WI38 (cell line): ENCODE measurements around the gene NRG3.

Source experiments
- H3K4me3 ChIP-seq: 2 replicates; pipeline ENCODE4 v1.5.1; 2011; ENCODE audit warnings: low read depth, mild to moderate bottlenecking, control low read depth, low read length
- TF ChIP-seq, protein P1 (sequence below): IDR thresholded peaks from 2 replicates; pipeline ENCODE4 v1.5.1; 2012; ENCODE audit warnings: low read depth, mild to moderate bottlenecking, control low read depth, low read length

The NRG3 gene

DNA sequence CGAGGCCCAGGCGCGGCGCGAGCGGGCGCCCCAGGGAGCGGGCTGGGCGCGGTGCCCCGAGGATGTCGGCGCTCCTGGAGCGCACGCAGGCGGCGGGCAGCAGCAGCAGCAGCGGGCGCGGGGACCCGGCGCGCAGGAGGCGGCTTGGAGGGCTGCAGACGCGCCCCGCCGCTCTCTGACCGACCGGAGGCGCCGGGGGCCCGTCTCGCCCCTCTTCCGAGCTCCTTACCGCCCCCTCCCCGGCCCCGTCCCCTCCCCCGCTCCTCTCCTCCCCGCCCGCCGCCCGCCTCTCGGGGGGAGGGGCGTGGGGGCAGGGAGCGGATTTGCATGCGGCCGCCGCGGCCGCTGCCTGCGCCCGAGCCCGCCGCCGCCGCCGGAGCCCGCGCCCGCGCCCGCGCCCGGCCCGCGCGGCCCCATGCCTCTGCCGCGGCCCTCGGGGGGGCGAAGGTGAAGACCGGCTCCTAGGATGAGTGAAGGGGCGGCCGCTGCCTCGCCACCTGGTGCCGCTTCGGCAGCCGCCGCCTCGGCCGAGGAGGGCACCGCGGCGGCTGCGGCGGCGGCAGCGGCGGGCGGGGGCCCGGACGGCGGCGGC, at the start of gene NRG3:
Gene NRG3, plus strand, starts transcription at position 320 of the 592 bp plus-strand sequence.
- H3K4me3 ChIP-seq = no peak within 1 kb of the TSS
- TF ChIP-seq, protein P1, sequence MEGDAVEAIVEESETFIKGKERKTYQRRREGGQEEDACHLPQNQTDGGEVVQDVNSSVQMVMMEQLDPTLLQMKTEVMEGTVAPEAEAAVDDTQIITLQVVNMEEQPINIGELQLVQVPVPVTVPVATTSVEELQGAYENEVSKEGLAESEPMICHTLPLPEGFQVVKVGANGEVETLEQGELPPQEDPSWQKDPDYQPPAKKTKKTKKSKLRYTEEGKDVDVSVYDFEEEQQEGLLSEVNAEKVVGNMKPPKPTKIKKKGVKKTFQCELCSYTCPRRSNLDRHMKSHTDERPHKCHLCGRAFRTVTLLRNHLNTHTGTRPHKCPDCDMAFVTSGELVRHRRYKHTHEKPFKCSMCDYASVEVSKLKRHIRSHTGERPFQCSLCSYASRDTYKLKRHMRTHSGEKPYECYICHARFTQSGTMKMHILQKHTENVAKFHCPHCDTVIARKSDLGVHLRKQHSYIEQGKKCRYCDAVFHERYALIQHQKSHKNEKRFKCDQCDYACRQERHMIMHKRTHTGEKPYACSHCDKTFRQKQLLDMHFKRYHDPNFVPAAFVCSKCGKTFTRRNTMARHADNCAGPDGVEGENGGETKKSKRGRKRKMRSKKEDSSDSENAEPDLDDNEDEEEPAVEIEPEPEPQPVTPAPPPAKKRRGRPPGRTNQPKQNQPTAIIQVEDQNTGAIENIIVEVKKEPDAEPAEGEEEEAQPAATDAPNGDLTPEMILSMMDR = no peak

DNA sequence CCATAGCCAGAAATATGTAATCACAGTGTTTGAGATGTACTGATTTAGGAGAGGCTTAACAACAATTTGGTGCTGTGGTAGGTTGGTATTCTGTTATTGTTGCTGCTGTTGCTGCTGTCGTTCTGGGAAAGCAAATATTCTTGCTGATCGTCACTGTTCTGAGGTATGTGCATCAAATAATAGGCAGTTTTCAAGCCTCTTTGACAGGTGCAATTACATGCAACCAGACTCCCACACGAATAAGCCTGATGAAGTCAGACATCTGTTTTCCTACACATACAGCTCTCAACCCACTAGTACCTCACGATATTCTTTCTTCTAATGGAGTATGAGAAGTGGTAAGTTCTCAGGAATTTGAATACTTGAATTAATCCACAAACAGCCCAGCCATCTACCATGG, 46.7 kb upstream of the NRG3 start:
- H3K4me3 ChIP-seq = no peak overlapping the region
- TF ChIP-seq, protein P1 = no peak

DNA sequence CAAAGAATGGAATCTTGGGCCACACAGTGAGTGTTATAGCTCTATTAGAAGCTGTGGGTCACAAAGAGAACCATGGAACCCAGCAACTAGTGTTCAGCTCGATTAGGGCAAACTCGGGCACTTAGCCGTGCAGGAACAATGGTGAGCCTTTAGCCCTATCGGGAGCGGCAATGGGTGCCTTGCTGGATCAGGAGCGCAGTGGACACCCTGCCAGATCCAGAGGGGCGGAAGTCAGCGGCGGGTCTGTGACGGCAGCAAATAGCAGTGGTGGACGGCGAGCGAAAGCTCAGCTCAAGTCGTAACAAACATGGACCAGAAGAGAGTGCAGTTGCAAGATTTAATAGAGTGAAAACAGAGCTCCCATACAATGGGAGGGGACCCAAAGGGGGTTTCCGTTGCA, 43.9 kb upstream of the NRG3 start:
- no peak overlapping the region for H3K4me3 ChIP-seq
- TF ChIP-seq, protein P1 = no peak

DNA sequence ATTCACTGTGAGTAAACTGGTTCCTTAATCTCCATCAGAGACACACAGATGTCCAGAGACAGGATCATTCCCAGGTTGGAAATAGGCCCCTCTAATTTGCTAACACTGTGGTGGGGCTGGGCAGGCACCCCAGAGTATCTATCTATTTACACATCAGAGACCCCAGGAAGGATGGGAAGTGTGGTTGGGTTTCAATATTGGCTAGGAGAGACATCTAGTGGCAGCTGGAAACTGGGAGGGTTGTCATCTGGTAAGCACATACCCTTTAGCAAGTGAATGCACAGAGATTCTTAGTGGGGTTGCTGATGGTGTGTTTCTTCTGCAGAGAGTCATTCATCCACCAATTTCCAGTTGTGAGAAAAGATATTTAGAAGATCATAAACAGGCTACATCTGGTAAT, 36.0 kb upstream of the NRG3 start:
- H3K4me3 ChIP-seq = no peak overlapping the region
- TF ChIP-seq, protein P1 = no peak

DNA sequence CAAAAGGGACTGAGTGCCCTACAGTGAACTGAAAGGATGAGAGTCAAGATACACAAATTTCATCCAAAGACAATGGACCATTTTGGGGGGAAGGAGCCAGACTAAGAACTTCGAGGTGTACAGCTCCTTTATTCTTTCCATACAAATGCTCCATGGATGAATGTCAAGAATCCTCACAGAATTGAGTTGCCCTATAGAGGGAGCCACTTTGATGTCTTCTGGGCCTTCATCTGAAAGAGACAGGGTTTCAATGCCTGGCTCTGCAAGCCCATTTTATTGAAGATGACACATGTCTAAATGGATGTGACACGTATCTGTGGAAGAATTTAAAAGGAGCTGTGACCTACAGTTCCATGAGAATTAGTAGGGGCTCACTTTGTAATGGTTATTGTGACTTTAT, 32.0 kb upstream of the NRG3 start:
- TF ChIP-seq, protein P1 = no peak
- no peak overlapping the region for H3K4me3 ChIP-seq

DNA sequence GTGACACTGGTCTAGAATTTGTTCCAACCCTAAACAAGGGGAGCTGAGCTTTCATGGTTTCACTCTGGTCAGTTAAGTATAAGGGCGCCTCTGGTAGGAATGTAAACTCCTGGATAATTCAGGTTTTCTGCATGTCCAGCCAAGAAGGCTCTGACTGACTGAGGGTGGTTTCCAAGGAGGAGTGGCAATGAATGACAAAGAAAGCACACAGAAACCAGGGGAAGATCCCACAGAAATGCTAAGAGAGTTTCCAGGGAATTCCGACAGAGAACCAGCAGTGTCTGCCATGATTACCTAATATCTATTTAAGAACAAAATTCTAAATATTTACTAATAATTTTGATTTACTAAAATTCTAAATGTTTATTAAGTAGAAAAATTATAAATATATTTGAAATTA, 27.3 kb upstream of the NRG3 start:
- H3K4me3 ChIP-seq = no peak overlapping the region
- TF ChIP-seq, protein P1 = no peak

DNA sequence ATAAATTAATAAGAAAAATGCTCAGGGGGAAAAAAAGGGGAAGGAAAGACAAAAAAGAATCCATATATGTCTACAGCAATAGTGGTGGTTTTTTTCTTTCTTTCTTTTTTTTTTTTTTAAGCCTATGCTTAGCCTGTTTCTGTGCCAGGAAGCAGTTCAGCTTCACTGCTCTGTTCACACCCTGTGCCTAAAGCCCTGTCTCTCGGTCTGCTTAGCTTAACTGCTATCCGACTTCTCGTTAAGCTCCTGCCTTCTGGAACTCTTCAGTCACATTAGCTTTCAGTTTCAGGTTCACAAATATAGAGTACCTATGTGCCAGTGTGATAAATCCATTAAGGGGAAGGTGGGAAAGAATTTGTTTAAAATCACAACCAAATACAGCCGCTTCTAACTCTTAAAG, 26.5 kb upstream of the NRG3 start:
- no peak overlapping the region for H3K4me3 ChIP-seq
- TF ChIP-seq, protein P1 = no peak
